ENCODE results near the gene JPH2.

JPH2 gene

DNA sequence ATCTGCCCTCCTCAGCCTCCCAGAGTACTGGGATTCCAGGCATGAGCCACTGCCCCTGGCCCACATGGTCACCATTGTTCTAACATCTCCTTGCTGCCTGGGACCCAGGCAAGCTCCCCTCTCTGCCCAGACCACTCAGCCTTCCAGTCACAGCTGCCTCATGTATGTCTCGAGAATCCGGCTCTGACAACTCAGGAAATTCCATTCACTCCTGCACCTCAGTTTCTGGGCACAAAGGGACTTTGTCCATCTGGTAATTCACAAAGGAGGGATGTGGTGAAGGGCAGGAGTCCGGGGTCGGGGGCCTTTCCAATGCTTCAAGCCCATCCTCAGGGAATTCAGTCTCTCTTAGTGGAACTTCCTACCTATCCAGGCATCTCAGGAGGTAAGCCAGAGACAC is 40.7 kb downstream of the JPH2 start:
- ChIA-PET CTCF (interaction anchor here (1.1 kb wide), 1 partner anchor 11 kb away, joined by 4 read pairs; no protein-coding TSS in a partner anchor), POLR2A (no interaction called here)
- no peak for DNase-seq (ENCODE audit: extremely low spot score)
- TF ChIP-seq, protein P1, sequence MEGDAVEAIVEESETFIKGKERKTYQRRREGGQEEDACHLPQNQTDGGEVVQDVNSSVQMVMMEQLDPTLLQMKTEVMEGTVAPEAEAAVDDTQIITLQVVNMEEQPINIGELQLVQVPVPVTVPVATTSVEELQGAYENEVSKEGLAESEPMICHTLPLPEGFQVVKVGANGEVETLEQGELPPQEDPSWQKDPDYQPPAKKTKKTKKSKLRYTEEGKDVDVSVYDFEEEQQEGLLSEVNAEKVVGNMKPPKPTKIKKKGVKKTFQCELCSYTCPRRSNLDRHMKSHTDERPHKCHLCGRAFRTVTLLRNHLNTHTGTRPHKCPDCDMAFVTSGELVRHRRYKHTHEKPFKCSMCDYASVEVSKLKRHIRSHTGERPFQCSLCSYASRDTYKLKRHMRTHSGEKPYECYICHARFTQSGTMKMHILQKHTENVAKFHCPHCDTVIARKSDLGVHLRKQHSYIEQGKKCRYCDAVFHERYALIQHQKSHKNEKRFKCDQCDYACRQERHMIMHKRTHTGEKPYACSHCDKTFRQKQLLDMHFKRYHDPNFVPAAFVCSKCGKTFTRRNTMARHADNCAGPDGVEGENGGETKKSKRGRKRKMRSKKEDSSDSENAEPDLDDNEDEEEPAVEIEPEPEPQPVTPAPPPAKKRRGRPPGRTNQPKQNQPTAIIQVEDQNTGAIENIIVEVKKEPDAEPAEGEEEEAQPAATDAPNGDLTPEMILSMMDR (IDR thresholded peaks at IDR 0.05; ENCODE audit: control extremely low read depth, extremely low read depth, low read depth, missing control alignments) = no peak

DNA sequence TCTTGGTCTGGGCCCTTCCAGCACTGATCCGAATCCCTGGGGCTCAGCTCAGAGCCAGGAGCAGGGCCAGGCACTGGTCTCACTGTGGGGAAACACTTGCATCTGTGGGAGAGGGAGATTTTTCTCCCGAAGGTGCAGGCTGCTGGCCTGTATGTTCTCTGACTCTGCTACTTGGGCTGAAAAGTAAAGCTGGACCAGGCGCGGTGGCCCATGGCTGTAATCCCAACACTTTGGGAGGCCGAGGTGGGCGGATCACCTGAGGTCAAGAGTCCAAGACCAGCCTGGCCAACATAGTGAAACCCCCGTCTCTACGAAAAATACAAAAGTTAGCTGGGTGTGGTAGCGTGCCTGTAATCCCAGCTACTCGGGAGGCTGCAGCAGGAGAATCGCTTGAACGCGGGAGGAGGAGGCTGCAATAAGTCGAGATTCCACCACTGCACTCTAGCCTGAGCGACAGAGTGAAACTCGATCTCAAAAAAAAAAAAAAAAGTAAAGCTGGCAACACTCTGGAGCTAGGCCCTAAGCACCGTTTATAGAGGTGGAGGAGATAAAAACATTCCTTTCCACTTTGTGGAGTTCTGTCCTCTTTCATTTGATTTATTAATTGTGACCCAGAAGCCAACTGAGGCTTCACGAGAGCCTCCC is 41.7 kb downstream of the JPH2 start:
- TF ChIP-seq, protein P1 (IDR thresholded peaks at IDR 0.05; ENCODE audit: control extremely low read depth, extremely low read depth, low read depth, missing control alignments) = no peak
- ChIA-PET CTCF (interaction anchor here (0.6 to 1.4 kb wide), 3 partner anchors 10 to 607 kb away, joined by 3 to 4 read pairs (median 4); no protein-coding TSS in a partner anchor), POLR2A (no interaction called here)
- no peak for DNase-seq (ENCODE audit: extremely low spot score)

DNA sequence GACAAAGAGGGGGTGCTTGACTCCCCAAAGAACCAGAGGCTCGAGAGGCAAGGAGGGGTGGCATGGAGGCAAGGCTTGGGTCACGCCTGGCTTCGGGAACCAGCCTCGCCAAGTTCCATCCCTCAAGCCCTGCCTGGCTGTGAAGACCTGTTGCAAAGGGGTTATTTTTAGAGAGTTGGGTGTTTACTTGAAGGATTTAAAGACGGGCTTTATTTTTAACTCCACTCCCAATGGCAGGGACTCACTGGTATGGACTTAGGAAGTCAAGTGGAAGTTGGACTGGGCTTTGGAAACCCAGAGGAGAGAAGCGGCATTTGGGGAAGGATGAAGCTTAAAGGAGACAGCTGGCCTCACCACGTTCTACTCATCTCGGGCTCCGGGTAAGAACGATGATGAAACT is 43.1 kb downstream of the JPH2 start:
- POLR2A ChIA-PET = no interaction called here
- TF ChIP-seq, protein P1 (IDR thresholded peaks at IDR 0.05; ENCODE audit: control extremely low read depth, extremely low read depth, low read depth, missing control alignments) = no peak
- no peak for DNase-seq (ENCODE audit: extremely low spot score)
- CTCF ChIA-PET = interaction anchor here (0.9 kb wide), 2 partner anchors 15 to 23 kb away, joined by 3 read pairs; no protein-coding TSS in a partner anchor

DNA sequence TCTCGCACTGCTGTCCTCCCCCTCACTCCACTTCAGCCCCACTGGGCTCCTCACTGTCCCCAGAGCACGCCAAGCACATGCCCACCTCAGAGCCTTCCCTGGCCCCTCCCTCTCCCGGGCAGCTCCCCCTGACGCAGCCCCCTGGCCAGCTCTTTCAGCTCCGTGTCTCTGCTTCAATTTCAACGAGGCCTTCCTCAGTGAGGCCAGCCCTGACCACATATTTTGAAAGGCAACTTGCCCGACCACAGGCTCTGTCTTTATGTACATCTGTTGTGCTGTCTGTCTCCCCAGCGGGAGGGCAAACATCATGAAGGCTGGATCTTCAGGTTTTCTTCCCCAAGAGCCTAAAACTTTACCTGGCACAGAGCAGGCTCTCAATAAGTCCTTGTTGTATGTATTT is 44.6 kb downstream of the JPH2 start:
- TF ChIP-seq, protein P1 (IDR thresholded peaks at IDR 0.05; ENCODE audit: control extremely low read depth, extremely low read depth, low read depth, missing control alignments) = no peak
- POLR2A ChIA-PET = no interaction called here
- CTCF ChIA-PET = interaction anchor here (1.1 kb wide), 1 partner anchor 48 kb away, joined by 4 read pairs; no protein-coding TSS in a partner anchor
- DNase-seq (ENCODE audit: extremely low spot score) = no peak

DNA sequence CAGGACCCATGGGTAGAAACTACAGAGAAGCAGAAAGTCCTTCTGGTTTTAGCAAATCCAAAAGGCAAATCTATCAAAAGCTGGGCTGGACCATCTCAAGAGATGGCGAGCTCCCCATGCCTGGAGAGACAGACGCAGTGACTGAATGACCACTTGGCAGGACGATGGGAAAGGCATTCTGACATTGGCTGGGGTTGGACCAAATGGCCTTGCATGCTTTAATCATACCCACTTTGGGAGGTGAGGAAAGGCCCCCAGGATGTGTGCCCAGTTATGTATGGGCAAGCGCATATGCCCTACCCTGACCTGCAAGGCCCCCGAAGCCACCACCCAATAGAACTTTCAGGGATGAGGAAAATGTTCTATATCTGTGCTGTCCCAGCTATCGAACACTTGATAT is 45.1 kb downstream of the JPH2 start:
- POLR2A ChIA-PET = no interaction called here
- TF ChIP-seq, protein P1 (IDR thresholded peaks at IDR 0.05; ENCODE audit: control extremely low read depth, extremely low read depth, low read depth, missing control alignments) = no peak
- CTCF ChIA-PET = interaction anchor here (1.1 kb wide), 1 partner anchor 48 kb away, joined by 4 read pairs; no protein-coding TSS in a partner anchor
- DNase-seq (ENCODE audit: extremely low spot score) = no peak

DNA sequence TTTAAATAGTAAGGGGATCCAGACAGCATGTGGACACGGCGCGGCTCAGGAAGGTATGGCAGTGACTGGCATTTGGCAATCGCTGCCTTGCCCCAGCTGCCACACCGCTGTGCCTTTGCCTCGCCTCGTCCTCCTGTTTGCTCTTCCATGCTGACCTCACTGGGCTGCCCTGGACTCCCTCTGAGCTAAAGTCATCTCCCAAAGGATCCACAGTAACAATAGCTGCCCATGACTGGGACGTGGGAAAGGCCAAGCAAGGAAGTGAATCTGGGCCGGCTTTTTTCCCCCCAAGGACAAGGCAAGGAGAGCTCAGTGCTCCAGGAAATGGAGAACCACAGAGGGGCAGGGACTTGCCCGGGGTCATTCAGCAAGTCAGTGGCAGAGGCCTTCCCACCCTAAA is 48.1 kb downstream of the JPH2 start:
- CTCF ChIA-PET = no interaction called here
- POLR2A ChIA-PET = no interaction called here
- no peak for DNase-seq (ENCODE audit: extremely low spot score)
- TF ChIP-seq, protein P1 (IDR thresholded peaks at IDR 0.05; ENCODE audit: control extremely low read depth, extremely low read depth, low read depth, missing control alignments) = no peak

All from GM10248 (cell line).